Thyroid gland (tissue), 4 donors: ENCODE results near the gene VCAN.

Experiments
- POLR2A ChIP-seq, 2 donors: fragments of 450-650 bp; IDR thresholded peaks; one replicate each; pipeline ENCODE4 v1.6.1; 2017; ENCODE audit warnings: antibody characterized with exemption in 2 of 2, mild to moderate bottlenecking in 2 of 2, moderate library complexity in 1 of 2
- TF ChIP-seq, protein P1 (sequence below), 6 experiments: fragments of 200-600 bp in 3 of 6; fragments of 450-650 bp in 3 of 6; sonication (generic) in 3 of 6; IDR thresholded peaks; one replicate each; pipeline ENCODE4 v1.5.1; 2016 to 2019; ENCODE audit warnings: antibody characterized with exemption in 6 of 6, mild to moderate bottlenecking in 2 of 6, inconsistent platforms in 1 of 6, moderate library complexity in 1 of 6

GRCh38 chr5:83583859-83584258 is 112.3 kb downstream of the VCAN start:
- no peak for TF ChIP-seq POLR2A (IDR thresholded peaks at IDR 0.05)
- TF ChIP-seq, protein P1, sequence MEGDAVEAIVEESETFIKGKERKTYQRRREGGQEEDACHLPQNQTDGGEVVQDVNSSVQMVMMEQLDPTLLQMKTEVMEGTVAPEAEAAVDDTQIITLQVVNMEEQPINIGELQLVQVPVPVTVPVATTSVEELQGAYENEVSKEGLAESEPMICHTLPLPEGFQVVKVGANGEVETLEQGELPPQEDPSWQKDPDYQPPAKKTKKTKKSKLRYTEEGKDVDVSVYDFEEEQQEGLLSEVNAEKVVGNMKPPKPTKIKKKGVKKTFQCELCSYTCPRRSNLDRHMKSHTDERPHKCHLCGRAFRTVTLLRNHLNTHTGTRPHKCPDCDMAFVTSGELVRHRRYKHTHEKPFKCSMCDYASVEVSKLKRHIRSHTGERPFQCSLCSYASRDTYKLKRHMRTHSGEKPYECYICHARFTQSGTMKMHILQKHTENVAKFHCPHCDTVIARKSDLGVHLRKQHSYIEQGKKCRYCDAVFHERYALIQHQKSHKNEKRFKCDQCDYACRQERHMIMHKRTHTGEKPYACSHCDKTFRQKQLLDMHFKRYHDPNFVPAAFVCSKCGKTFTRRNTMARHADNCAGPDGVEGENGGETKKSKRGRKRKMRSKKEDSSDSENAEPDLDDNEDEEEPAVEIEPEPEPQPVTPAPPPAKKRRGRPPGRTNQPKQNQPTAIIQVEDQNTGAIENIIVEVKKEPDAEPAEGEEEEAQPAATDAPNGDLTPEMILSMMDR (IDR thresholded peaks at IDR 0.05) = no peak
